Neural progenitor cell (in vitro differentiated cells): ENCODE results near the gene C9orf78. TPM values are rescaled to one million over a fixed set of nuclear protein-coding genes. Genes with fewer than 3 reads are reported as not detected.

Experiments
- DNase-seq: peaks from one replicate; pipeline ENCODE4 v3.0.0-alpha.2; 2016; ENCODE audit warnings: low spot score
- H2AFZ ChIP-seq: fragments of 200-600 bp; sonication (generic); replicated peaks from 2 replicates; pipeline ENCODE4 v1.6.1; 2016; ENCODE audit warnings: antibody characterized with exemption
- H3F3A ChIP-seq: fragments of 200-600 bp; sonication (generic); 2 replicates; pipeline ENCODE4 v1.6.1; 2016; ENCODE audit warnings: antibody characterized with exemption, low read depth
- H3K27ac ChIP-seq: fragments of 200-600 bp; sonication (generic); 2 replicates; pipeline ENCODE4 v1.5.1; 2016; ENCODE audit warnings: mild to moderate bottlenecking
- H3K27me3 ChIP-seq: fragments of 200-600 bp; sonication (generic); 2 replicates; pipeline ENCODE4 v1.6.1; 2016; ENCODE audit warnings: mild to moderate bottlenecking, moderate library complexity
- H3K36me3 ChIP-seq: fragments of 200-600 bp; sonication (generic); 2 replicates; pipeline ENCODE4 v1.5.1; 2016
- H3K4me1 ChIP-seq: fragments of 200-600 bp; sonication (generic); 2 replicates; pipeline ENCODE4 v1.6.1; 2016; ENCODE audit warnings: mixed run types
- H3K4me2 ChIP-seq: fragments of 200-600 bp; sonication (generic); 2 replicates; pipeline ENCODE4 v1.6.1; 2016
- H3K4me3 ChIP-seq: fragments of 200-600 bp; sonication (generic); 2 replicates; pipeline ENCODE4 v1.5.1; 2016
- H3K79me2 ChIP-seq: fragments of 200-600 bp; sonication (generic); 2 replicates; pipeline ENCODE4 v1.6.1; 2016; ENCODE audit warnings: low read depth
- H3K9ac ChIP-seq: fragments of 200-600 bp; sonication (generic); 2 replicates; pipeline ENCODE4 v1.6.1; 2016
- H3K9me3 ChIP-seq: fragments of 200-600 bp; sonication (generic); 2 replicates; pipeline ENCODE4 v1.5.1; 2016; ENCODE audit warnings: low read depth
- H4K20me1 ChIP-seq: fragments of 200-600 bp; sonication (generic); 2 replicates; pipeline ENCODE4 v1.6.1; 2016; ENCODE audit warnings: low read depth
- H3K27ac Mint-ChIP-seq: 3 replicates; pipeline ENCODE4 v1.8.0; 2021; ENCODE audit warnings: mixed read lengths
- H3K27me3 Mint-ChIP-seq: 2 replicates; pipeline ENCODE4 v1.8.0; 2022; ENCODE audit warnings: low read depth, mild to moderate bottlenecking, inconsistent platforms, moderate library complexity, mixed read lengths; ENCODE audit not compliant: insufficient read depth
- H3K36me3 Mint-ChIP-seq: 3 replicates; pipeline ENCODE4 v1.8.0; 2021; ENCODE audit warnings: mixed read lengths
- H3K4me1 Mint-ChIP-seq: 3 replicates; pipeline ENCODE4 v1.8.0; 2021; ENCODE audit warnings: mixed read lengths
- H3K4me3 Mint-ChIP-seq: 3 replicates; pipeline ENCODE4 v1.8.0; 2021; ENCODE audit warnings: mild to moderate bottlenecking, moderate library complexity, mixed read lengths
- H3K9me3 Mint-ChIP-seq: 3 replicates; pipeline ENCODE4 v1.8.0; 2020; ENCODE audit warnings: mixed read lengths
- CTCF ChIP-seq: fragments of 200-600 bp; sonication (generic); IDR thresholded peaks from 2 replicates; pipeline ENCODE4 v1.5.1; 2017; ENCODE audit warnings: antibody characterized with exemption, mild to moderate bottlenecking
- EZH2 ChIP-seq: fragments of 200-600 bp; sonication (generic); IDR thresholded peaks from 2 replicates; pipeline ENCODE4 v1.6.1; 2017; ENCODE audit warnings: antibody characterized with exemption, mild to moderate bottlenecking, moderate library complexity
- EZH2phosphoT487 ChIP-seq: fragments of 200-600 bp; sonication (generic); IDR thresholded peaks from 2 replicates; pipeline ENCODE4 v1.6.1; 2017; ENCODE audit warnings: antibody characterized with exemption
- total RNA-seq: library from RNA; depleted of rRNA; stranded (reverse); fragments of >200 nt; gene quantifications from 2 replicates; pipeline ENCODE4 v1.2.3, GENCODE V29; 2015; ENCODE audit warnings: low replicate concordance

Gene C9orf78
- total RNA-seq, 1 donor from 2014 or later, result 42.2 TPM

DNA sequence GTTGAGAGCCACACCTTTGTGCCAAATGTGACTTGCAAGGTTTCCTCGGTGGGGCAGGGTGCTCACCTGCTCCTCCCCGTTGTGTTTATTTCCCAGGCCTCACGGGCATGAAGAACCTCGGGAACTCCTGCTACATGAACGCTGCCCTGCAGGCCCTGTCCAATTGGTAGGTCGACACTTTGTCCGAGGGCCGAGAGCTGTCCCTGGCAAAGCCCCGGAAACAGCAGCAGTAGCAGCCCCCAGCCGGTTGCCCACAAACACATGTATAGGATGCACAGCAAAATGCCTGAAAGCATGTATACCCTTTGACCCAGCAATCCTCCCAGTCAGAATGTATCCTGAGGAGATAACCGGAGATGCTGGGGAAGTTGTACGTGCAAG lies 26.4 kb upstream of the C9orf78 start:
- no peaks in the 10 kb centered on the region for H3K9me3 ChIP-seq
- H3K79me2 ChIP-seq, result no peaks in the 10 kb centered on the region
- no peak overlapping the region for H3K4me3 ChIP-seq
- no peak overlapping the region for H3K27ac ChIP-seq
- H3F3A ChIP-seq, result no peaks in the 10 kb centered on the region
- H3K9ac ChIP-seq, result no peak overlapping the region
- no peaks in the 10 kb centered on the region for H3K4me1 ChIP-seq
- H3K4me2 ChIP-seq, result no peak overlapping the region
- H3K4me1 Mint-ChIP-seq, result no peaks in the 10 kb centered on the region
- H3K4me3 Mint-ChIP-seq, result no peak overlapping the region
- no peak for DNase-seq
- H3K36me3 Mint-ChIP-seq, result peaks cover 11% of the 10 kb centered on the region
- TF ChIP-seq EZH2phosphoT487 (no peak), CTCF (no peak), EZH2 (no peak)
- no peaks in the 10 kb centered on the region for H3K36me3 ChIP-seq
- H3K27ac Mint-ChIP-seq, result no peak overlapping the region
- H4K20me1 ChIP-seq, result no peaks in the 10 kb centered on the region
- no peak overlapping the region for H2AFZ ChIP-seq
- peaks cover 2% of the 10 kb centered on the region for H3K27me3 Mint-ChIP-seq
- H3K27me3 ChIP-seq, result no peaks in the 10 kb centered on the region
- H3K9me3 Mint-ChIP-seq, result no peaks in the 10 kb centered on the region

GRCh38 chr9:129860653-129861446 lies 25.8 kb upstream of the C9orf78 start:
- Histone ChIP-seq H3K4me3 (no peak overlapping the region), H3K27me3 (no peaks in the 10 kb centered on the region), H3K4me1 (no peaks in the 10 kb centered on the region), H3K9ac (no peak overlapping the region), H3K4me2 (no peak overlapping the region), H2AFZ (no peak overlapping the region), H3K27ac (no peak overlapping the region), H3K36me3 (no peaks in the 10 kb centered on the region), H3K9me3 (no peaks in the 10 kb centered on the region), H3F3A (no peaks in the 10 kb centered on the region), H4K20me1 (no peaks in the 10 kb centered on the region), H3K79me2 (no peaks in the 10 kb centered on the region)
- DNase-seq, result no peak
- Mint-ChIP-seq H3K36me3 (peaks cover 10% of the 10 kb centered on the region), H3K27me3 (no peaks in the 10 kb centered on the region), H3K27ac (no peak overlapping the region), H3K4me3 (no peak overlapping the region), H3K9me3 (no peaks in the 10 kb centered on the region), H3K4me1 (no peaks in the 10 kb centered on the region)
- TF ChIP-seq CTCF (no peak), EZH2phosphoT487 (no peak), EZH2 (no peak)

GRCh38 chr9:129858167-129858962 lies 23.3 kb upstream of the C9orf78 start:
- Histone ChIP-seq H3K36me3 (no peaks in the 10 kb centered on the region), H3K27me3 (no peaks in the 10 kb centered on the region), H2AFZ (no peak overlapping the region), H3K4me3 (no peak overlapping the region), H4K20me1 (no peaks in the 10 kb centered on the region), H3K4me2 (no peak overlapping the region), H3K9me3 (no peaks in the 10 kb centered on the region), H3K4me1 (no peaks in the 10 kb centered on the region), H3K79me2 (no peaks in the 10 kb centered on the region), H3F3A (no peaks in the 10 kb centered on the region), H3K9ac (no peak overlapping the region), H3K27ac (no peak overlapping the region)
- TF ChIP-seq EZH2, result no peak
- no peak for TF ChIP-seq EZH2phosphoT487
- no peak for TF ChIP-seq CTCF
- no peak for DNase-seq
- Mint-ChIP-seq H3K9me3 (no peaks in the 10 kb centered on the region), H3K4me1 (no peaks in the 10 kb centered on the region), H3K36me3 (peaks cover 13% of the 10 kb centered on the region), H3K4me3 (no peak overlapping the region), H3K27me3 (no peaks in the 10 kb centered on the region), H3K27ac (no peak overlapping the region)
